ENCODE data around the gene CORO1C. TPM values are rescaled to one million over a fixed set of nuclear protein-coding genes. Genes with fewer than 3 reads are reported as not detected.

Gene CORO1C
- polyA plus RNA-seq, 1 experiment: 596 TPM

GRCh38 chr12:108679106-108679681 lies 52.1 kb downstream of the CORO1C start:
- ChIA-PET POLR2A (no interaction called here), CTCF (interaction anchor here (0.5 to 2.5 kb wide), 6 partner anchors 9 to 115 kb away, joined by 3 to 11 read pairs (median 4); no protein-coding TSS in a partner anchor)
- Histone ChIP-seq H3K27me3 (ENCODE audit: control insufficient read depth, insufficient read depth, low read length) (no peaks in the 10 kb centered on the region), H3K9me3 (ENCODE audit: control insufficient read depth, insufficient read depth, low read length) (no peaks in the 10 kb centered on the region), H3K4me3 (ENCODE audit: low read depth, low read length) (no peak overlapping the region), H3K27ac (ENCODE audit: low read depth, low read length) (no peak overlapping the region)
- TF ChIP-seq CTCF (IDR thresholded peaks at IDR 0.05; ENCODE audit: low read depth, low read length): no peak
- DNase-seq (ENCODE audit: low read depth, low spot score): no peak

- CTCF ChIA-PET: interaction anchor here (1.0 to 2.5 kb wide), 2 partner anchors 8 to 14 kb away, joined by 3 to 11 read pairs; no protein-coding TSS in a partner anchor
- Histone ChIP-seq H3K9me3 (ENCODE audit: control insufficient read depth, insufficient read depth, low read length) (no peaks in the 10 kb centered on the region), H3K27ac (ENCODE audit: low read depth, low read length) (no peak overlapping the region), H3K4me3 (ENCODE audit: low read depth, low read length) (no peak overlapping the region), H3K27me3 (ENCODE audit: control insufficient read depth, insufficient read depth, low read length) (no peaks in the 10 kb centered on the region)
- DNase-seq (ENCODE audit: low read depth, low spot score): no peak
- no peak for TF ChIP-seq CTCF (IDR thresholded peaks at IDR 0.05; ENCODE audit: low read depth, low read length)
- POLR2A ChIA-PET: no interaction called here
These were observed 53.1 kb downstream of the CORO1C start for GRCh38 chr12:108678104-108678730.

- no peaks in the 10 kb centered on the region for H3K27me3 ChIP-seq (ENCODE audit: control insufficient read depth, insufficient read depth, low read length)
- CTCF ChIA-PET: interaction anchor here (0.6 to 1.2 kb wide), 3 partner anchors 13 to 77 kb away, joined by 3 to 5 read pairs (median 4); no protein-coding TSS in a partner anchor
These were observed 53.9 kb downstream of the CORO1C start for GRCh38 chr12:108677381-108677780.

GRCh38 chr12:108676707-108677106 lies 54.6 kb downstream of the CORO1C start:
- DNase-seq (ENCODE audit: low read depth, low spot score): no peak
- Histone ChIP-seq H3K27ac (ENCODE audit: low read depth, low read length) (no peak overlapping the region), H3K4me3 (ENCODE audit: low read depth, low read length) (no peak overlapping the region), H3K27me3 (ENCODE audit: control insufficient read depth, insufficient read depth, low read length) (no peaks in the 10 kb centered on the region), H3K9me3 (ENCODE audit: control insufficient read depth, insufficient read depth, low read length) (no peaks in the 10 kb centered on the region)
- ChIA-PET CTCF (interaction anchor here (0.6 to 1.2 kb wide), 5 partner anchors 8 to 76 kb away, joined by 3 to 5 read pairs (median 4); no protein-coding TSS in a partner anchor), POLR2A (no interaction called here)
- no peak for TF ChIP-seq CTCF (IDR thresholded peaks at IDR 0.05; ENCODE audit: low read depth, low read length)

More at GRCh38 chr12:108677381-108677780, 53.9 kb downstream of the CORO1C start:
- no peak overlapping the region for H3K27ac ChIP-seq (ENCODE audit: low read depth, low read length)
- H3K9me3 ChIP-seq (ENCODE audit: control insufficient read depth, insufficient read depth, low read length): no peaks in the 10 kb centered on the region
- no peak overlapping the region for H3K4me3 ChIP-seq (ENCODE audit: low read depth, low read length)
- POLR2A ChIA-PET: no interaction called here
- DNase-seq (ENCODE audit: low read depth, low spot score): no peak
- TF ChIP-seq CTCF (IDR thresholded peaks at IDR 0.05; ENCODE audit: low read depth, low read length): no peak

- no peak for DNase-seq (ENCODE audit: low read depth, low spot score)
- Histone ChIP-seq H3K27me3 (ENCODE audit: control insufficient read depth, insufficient read depth, low read length) (no peaks in the 10 kb centered on the region), H3K4me3 (ENCODE audit: low read depth, low read length) (no peak overlapping the region), H3K27ac (ENCODE audit: low read depth, low read length) (no peak overlapping the region), H3K9me3 (ENCODE audit: control insufficient read depth, insufficient read depth, low read length) (no peaks in the 10 kb centered on the region)
- POLR2A ChIA-PET: no interaction called here
- CTCF ChIA-PET: no interaction called here
- TF ChIP-seq CTCF (IDR thresholded peaks at IDR 0.05; ENCODE audit: low read depth, low read length): no peak
These were observed 55.5 kb downstream of the CORO1C start for GRCh38 chr12:108675792-108676191.

Data from AG04450 (cell line).